GM12874 (cell line): Measurements from ENCODE around the gene PKN3.

Experiments used
- TF ChIP-seq, protein P1 (sequence below): IDR thresholded peaks from 2 replicates; pipeline ENCODE4 v1.5.1; 2011; ENCODE audit warnings: low read depth, mild to moderate bottlenecking, control low read depth, low read length, moderate library complexity; ENCODE audit not compliant: insufficient read depth

PKN3 gene

DNA sequence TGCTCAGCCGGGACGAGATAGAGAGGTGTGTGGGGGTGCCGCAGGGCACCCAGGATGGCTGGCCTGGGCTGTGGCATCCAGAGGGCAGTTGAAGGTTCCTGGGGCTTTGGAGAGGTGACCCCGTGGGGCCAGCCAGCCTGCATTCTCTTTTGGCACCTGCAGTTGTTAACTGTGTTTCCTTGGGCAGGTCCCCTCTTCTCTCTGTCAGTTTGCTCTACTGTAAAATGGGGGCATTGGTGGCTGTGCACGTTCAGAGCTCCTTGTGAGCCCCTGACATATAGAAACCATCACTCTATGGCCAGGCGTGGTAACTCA lies 13.1 kb downstream of the PKN3 start:
- TF ChIP-seq, protein P1, sequence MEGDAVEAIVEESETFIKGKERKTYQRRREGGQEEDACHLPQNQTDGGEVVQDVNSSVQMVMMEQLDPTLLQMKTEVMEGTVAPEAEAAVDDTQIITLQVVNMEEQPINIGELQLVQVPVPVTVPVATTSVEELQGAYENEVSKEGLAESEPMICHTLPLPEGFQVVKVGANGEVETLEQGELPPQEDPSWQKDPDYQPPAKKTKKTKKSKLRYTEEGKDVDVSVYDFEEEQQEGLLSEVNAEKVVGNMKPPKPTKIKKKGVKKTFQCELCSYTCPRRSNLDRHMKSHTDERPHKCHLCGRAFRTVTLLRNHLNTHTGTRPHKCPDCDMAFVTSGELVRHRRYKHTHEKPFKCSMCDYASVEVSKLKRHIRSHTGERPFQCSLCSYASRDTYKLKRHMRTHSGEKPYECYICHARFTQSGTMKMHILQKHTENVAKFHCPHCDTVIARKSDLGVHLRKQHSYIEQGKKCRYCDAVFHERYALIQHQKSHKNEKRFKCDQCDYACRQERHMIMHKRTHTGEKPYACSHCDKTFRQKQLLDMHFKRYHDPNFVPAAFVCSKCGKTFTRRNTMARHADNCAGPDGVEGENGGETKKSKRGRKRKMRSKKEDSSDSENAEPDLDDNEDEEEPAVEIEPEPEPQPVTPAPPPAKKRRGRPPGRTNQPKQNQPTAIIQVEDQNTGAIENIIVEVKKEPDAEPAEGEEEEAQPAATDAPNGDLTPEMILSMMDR: no peak

DNA sequence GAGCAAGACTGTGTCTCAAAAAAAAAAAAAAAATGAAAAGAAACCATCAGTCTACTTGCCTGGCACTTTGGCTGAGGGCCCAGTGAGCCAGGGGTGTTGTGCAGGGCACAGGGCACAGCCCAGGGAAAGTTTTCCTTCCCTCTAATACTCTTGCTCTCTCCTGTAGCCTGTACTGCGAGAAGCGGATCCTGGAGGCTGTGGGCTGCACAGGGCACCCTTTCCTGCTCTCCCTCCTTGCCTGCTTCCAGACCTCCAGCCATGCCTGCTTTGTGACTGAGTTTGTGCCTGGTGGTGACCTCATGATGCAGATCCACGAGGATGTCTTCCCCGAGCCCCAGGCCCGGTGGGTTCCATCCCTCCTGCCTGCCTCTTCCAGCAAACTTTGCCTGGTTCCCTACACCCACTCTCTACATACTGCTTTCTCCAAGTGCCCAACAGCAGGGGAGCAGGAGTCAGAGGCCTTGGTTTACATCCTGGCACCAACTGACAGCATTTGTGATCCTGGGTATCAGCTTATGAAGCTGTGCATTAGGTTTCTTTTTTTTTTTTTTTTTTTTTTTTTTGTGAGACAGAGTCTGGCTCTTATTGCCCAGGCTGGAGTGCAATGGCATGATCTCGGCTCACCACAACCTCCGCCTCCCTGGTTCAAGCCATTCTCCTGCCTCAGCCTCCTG lies 14.4 kb downstream of the PKN3 start:
- TF ChIP-seq, protein P1: no peak

DNA sequence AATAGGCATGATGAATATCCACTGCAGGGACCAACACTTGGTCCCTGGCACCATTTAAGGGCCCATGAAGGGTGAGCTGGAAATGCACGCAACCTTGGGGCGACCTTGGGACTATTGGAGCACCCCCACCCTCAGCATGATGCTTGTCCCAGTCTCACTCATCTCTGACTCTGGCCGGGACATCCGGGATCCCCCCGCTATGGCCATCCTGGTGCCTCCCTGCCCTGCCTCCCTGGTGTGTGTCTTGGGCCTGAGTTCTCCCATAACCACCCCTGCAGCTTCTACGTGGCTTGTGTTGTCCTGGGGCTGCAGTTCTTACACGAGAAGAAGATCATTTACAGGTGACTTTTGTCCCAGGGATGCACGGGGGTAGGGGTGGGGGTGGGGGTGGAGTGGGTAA lies 15.7 kb downstream of the PKN3 start:
- TF ChIP-seq, protein P1: no peak

DNA sequence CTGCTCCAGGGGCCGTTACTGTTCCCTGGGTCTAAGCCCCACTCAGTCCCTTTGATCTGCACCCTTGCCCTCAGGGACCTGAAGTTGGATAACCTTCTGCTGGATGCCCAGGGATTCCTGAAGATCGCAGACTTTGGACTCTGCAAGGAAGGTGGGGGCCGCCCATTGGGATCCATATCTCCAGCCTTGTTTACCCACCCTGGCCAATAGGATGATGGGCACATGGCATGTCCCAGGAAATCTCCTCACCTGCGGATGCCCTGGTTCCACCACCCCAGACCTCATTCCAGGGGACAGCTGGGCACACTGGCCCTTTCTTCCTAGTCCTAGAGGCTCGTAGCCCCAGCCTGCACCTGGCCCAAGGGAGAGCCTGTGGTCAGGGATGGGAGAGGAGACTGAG lies 16.2 kb downstream of the PKN3 start:
- TF ChIP-seq, protein P1: no peak

DNA sequence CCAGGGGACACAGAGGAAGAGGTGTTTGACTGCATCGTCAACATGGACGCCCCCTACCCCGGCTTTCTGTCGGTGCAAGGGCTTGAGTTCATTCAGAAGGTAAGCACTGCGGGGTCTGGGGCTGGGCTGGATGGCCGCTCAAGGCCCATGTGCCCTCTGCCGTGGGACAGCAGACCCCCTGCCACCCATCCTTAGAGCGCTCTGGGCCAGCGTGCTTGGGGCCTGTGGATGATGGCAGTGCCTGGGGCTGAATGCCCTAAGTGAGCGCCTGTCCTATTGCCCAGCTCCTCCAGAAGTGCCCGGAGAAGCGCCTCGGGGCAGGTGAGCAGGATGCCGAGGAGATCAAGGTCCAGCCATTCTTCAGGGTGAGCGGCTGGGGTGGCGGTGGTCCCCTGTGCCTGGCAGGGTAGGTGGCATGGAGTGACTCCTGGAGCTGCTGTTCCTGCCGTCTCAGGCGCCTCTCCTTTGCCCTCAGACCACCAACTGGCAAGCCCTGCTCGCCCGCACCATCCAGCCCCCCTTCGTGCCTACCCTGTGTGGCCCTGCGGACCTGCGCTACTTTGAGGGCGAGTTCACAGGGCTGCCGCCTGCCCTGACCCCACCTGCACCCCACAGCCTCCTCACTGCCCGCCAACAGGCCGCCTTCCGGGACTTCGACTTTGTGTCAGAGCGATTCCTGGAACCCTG lies 17.8 kb downstream of the PKN3 start:
- TF ChIP-seq, protein P1: no peak

DNA sequence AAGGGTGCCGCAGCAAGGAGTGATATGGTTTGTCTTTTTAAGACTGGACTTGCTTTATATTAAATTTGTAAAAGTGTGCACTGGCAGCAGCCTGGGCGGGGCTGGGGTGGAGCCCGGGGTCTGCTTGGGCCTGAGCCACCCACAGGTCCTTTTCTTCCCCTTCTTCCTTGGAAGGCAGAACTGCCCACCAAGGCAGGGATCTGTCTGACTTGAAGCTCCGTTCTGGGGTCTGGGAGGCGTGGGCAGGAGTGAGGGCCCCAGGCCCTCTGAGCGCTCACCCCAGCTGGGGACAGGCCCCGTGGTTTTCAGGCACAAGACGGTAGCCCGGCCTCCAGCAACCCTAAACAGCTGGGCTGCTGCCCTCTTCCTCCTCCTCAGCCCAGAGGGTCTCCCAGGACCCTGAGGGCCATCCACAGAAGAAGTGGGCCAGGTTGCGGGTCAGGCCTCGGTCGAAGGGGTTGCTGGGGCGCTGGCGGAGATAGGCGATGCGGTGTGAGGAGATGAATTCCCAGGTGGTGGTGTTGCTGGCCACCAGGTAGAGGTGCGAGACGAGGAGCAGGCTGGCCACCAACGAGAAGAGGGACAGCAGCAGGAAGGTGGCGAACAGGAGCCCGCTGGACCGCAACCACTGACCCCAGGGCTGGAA lies 18.7 kb downstream of the PKN3 start:
- TF ChIP-seq, protein P1: no peak

DNA sequence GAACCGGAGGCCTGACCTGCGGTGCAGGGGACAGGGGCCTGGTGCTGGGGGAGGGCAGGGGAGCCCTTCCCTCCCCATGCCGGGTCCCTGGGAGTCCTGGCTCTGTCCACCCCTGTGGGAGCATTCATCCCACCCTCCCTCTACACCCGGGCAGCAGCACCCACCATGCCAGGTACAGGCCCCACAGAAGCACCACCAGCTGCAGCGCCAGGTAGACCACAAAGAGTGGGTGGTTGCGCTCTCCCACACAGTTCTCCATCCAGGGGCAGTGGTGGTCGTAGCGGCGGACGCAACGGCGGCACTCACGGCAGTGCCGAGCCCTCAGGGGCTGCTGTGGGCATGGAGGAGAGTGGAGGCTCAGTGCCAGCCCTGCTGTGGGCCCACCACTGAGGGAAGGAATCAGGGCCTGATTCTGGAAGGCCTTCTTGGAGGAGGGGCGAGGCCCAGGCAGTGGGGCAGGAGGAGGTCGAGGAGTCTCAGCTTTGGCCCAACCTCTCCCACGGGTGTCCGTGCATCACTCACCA lies 19.2 kb downstream of the PKN3 start:
- TF ChIP-seq, protein P1: no peak
